DMS153 treated with DMSO at 0.1 percent for 48 hours (cell line): ENCODE measurements around the gene TET3.
"Not testable (repeated sequence)": the region's sequence is repeated elsewhere in the genome, so short reads cannot be mapped to it uniquely, and the experiment has no call there.

Experiments used
- DNase-seq: peaks from one replicate; lab custom pipeline; 2025; ENCODE audit not compliant: unreplicated experiment; lab: John Stamatoyannopoulos, UW

The TET3 gene

DNA sequence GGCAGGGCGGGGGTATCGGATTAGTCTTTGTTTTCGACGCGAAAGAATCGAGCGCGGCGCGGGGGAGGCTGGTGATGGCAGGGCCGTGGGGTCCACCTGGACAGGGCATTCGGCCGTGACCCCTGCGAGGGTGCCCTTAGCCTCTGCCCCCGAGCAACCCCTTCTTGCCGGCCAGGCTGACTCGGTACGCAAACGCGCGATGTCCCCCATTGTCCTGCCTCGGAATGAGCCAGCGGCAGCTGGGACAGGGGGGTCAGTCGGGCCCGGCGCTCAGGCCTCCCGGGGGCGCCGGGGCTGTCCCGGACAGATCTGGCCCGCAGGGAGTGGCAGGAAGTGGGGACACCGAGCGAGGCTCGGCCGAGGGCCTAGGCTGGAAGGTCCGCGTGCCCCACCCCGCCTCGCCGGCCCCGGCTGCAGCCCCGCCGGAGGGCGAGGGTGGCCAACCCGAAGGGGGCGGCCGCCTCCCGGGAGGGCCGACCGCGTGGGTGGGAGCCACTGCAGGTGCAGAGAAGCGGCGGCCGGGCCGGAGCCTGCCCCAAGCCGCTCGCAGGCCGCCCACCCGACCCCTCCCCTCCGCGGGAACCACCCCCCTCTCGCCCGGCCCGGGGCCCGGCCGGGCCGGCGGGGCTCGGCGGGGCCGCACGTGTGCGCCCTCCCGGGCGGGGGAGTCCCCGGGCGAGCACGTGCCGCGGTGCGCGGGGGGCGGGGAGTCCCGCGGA lies at the start of gene TET3:
TSS of gene TET3 (plus strand) at position 708 of the 719 bp plus-strand sequence. CDS start 1,494 bp downstream, outside the sequence.
- DNase-seq, result no peak

DNA sequence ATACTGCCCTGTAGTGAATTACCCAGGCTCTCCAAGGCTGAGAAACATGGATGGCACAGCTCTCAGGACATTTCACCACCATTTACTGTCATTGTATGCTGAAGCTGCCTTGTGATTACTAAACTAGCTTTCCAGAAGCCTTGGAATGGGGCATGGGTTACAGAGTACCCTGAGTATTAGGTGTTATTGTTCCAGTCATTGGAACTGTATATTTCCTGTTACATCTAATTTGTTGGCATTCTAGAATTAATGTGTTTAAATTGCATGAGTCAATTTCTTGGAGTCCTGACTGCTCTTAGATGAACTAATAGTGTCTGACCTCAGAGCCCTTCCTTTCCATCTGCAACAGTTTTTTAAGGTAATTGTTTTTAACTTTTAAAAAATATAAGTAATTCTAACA lies 49.1 kb upstream of the TET3 start:
- no peak for DNase-seq

DNA sequence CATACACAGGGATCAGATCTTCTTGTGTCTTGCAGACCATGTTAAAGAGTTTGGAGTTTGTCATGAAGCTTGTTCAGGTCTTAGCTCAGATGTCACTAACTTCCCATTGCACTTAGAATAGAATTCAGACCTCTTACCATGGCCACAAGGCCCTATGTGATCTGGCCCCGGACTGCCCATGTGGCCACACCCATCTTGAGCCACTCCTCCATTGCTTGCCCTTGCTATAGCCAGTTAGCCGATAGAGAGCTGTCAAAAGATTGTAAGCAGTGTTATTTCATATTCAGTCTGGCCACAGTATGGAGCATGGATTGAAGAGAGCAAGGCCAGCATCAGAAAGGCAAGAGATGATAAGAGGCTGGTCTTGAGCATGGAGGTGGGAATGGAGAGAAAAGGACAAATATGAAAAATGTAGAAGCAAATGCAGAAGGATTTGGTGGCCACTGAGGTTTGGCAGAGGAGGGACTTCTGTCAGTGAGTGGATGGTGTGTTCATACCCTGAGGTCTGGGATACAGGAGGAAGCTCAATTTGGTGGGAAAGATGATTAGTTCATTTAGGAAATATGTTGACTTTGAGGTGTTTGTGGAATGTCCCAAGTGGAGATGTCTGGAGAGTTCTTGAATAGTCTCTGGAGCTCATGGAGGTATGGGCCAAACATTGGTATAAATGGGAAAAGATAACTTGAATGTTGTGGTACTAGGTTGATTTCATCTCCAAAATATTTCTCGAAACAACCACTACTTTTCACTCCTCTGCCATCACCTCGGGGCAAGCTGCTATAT lies 47.4 kb upstream of the TET3 start:
- no peak for DNase-seq

DNA sequence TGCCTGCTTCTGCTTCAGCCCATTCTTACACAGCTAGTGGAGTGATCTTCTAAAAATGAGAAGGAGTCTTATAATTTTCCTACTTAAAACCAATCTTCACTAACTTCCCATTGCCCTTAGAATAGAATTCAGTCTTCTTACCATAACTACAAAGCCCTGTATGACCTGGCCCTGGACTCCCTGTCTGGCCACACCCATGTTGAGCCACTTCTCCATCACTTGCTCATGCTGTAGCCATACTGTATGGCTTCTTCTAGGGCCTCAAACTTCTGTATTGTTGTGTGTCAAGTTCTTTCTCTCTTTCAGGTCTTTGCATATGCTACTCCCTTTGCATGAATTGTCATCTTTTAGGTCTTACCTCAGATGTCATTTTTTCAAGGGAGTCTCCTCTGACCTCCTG lies 46.8 kb upstream of the TET3 start:
- DNase-seq, result no peak

DNA sequence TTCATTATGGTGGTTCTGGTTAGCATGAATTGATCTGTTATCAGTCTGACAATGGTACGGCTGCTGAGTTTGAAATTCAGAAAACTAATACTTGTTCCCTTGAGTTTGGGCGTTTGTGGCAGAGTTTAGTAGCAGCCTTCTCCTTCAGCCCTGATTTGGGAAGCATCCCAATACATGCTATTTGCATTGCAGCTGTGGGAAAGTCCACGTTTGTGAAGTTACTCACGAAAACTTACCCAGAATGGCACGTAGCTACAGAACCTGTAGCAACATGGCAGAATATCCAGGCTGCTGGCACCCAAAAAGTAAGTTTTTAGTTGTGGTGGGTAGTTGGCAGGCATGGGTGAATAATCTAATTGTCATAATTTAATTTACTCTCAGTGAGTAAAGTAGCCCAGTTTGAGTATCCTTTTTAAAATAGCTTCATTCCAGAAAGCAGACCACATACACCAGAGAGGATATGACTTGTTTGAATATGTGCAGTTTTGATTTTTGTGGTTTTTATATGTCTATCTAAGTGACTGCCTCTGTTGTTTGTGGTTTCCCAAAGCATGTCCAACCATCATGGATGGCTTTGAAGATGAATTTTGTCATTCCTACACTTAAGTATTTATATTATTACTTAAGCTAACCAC lies 45.9 kb upstream of the TET3 start:
- DNase-seq, result no peak

DNA sequence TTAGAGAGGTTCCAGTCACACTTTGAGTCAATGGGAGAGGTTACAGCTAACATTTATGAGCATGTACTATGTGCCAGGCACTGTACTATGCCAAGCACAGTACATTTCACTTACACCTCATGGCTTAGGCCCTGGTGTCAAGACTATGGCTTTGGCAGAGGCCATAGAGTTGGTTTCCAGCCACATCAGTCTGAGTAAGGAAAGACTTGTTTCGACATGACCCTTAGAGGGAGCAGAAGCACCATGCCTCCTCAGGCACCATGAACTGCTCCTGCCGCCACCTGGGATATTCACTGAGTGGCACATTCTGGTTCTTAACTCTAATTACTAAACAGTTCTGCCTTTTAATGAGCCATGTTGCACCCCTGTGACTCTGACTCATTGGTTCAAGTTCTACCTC lies 45.3 kb upstream of the TET3 start:
- no peak for DNase-seq

DNA sequence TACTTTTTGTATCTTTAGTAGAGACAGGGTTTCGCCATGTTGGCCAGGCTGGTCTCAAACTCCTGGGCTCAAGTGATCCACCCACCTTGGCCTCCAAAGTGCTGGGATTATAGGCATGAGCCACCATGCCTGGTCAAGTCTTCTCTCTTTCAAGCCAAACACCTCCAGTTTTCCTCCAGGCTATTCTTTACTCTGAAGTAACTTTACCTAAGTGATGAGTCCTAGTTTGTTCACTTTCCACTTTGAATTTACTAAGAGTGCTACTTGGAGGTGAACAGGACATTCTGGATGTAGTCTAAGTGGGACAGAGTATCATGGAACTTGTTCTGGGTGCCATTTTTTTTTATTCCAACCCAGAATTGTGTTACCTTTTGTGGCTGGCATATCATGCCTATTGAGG lies 44.6 kb upstream of the TET3 start:
- DNase-seq, result not testable (repeated sequence)

DNA sequence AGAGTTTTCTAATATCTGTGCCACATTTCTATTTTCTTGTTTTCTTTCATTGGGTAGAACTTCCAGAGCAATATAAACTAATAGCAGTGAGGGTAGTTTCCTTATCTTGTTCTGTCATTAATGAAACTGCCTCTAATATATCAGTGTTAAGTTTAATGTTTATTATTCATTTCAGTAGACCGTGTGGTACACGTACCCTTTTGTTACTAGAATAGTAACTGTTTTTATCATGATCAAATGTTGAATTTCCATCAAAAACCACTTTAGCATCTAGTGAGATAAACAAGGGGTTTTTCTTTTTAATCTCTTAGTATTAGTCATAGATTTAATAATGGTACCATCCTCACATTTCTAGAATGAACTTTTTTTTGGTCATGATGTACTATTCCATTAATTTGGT lies 42.0 kb upstream of the TET3 start:
- no peak for DNase-seq

DNA sequence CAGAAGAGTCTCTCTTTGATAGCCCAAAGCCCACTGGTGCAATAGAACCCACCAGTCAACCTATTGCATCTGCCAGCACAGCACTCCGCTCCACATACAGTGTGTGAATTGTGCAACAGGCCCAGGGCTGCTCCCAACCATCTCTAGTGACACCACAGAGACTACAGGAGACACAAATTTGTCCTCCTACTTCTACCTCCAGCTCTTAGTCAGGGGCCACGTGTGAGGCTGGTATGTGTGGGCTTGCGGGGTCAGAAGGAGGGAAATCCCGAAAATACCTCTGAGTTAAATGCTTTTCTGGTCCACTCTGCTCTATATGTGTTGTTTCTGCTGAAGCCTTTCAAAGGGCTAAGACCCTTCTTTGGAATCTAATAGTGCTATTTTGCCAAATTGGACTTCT lies 40.0 kb upstream of the TET3 start:
- no peak for DNase-seq

DNA sequence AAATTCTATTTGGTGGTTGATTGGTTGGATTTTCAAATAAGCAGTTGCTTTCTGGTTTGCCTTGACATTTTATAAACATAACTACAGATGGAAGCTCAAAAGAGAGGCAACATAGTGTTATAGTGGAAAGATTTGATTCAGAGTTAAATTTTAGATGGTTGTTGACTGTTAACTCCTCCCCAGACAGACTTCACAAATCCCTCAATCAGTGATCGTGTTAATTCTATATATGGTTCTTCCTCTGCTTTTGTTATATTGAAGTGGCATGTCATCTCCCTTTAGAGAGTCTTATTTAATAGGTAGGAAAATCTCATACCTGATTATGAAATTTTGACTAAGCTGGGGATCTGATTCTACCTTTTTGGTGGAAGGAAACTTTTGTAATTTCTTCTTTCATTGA lies 38.5 kb upstream of the TET3 start:
- DNase-seq, result no peak

DNA sequence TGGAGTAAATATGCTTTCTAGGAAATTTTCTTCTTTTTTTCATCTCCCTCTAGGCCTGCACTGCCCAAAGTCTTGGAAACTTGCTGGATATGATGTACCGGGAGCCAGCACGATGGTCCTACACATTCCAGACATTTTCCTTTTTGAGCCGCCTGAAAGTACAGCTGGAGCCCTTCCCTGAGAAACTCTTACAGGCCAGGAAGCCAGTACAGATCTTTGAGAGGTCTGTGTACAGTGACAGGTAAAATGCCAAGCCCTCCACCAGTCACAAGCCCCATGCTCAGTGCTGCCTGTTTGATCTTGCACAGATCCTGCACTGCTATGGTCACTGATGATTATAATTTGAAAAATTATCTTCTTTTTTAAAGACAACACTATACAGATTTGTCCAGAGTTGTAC lies 38.0 kb upstream of the TET3 start:
- DNase-seq, result no peak

DNA sequence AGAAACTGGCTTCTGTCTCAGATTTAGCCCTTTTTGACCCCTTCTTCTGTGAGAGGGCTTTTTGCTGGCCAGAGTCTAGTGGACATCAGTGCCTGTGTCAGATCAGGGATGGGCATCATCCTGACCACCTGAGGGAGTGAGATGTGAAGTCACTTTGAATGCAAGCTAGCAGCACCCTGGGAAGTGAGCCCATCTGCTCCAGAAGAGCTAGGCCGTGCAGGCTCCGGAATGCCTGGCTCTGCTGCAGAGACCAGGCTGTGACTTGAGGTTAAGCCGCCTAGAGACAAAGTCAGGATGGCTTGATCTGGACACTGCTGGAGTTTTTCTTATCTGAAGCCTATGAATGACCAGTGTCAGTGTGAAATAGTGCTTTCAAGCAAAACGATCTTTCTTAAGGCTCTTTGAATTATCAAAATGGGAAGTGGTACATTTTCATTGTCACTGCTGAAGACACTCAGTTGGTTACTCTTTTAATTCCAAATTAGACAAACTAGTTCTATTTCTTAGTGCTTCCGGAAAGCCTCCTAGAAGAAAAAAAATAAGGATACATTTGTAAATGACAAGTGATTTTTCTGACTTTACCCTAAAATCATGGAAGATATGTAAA lies 37.2 kb upstream of the TET3 start:
- DNase-seq, result no peak

DNA sequence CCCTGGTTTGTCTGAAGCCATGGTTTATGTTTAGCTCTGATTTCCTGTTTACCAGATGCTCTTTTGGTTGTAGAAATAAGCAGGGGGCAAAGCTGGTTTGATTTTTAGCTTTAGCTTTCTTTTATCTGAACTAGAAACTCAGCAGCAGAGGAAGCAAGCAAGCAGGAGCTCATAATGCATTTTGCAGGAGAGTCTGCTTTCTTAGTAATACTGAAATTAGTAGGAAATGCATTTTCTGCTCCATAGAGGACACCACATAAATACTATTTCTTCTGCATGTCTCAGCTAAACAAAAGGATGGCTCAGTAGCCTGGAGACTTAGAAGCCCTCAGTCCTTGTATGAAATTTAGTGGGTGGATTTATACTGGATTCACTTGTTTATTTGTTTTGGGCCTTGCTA lies 34.9 kb upstream of the TET3 start:
- DNase-seq, result no peak

DNA sequence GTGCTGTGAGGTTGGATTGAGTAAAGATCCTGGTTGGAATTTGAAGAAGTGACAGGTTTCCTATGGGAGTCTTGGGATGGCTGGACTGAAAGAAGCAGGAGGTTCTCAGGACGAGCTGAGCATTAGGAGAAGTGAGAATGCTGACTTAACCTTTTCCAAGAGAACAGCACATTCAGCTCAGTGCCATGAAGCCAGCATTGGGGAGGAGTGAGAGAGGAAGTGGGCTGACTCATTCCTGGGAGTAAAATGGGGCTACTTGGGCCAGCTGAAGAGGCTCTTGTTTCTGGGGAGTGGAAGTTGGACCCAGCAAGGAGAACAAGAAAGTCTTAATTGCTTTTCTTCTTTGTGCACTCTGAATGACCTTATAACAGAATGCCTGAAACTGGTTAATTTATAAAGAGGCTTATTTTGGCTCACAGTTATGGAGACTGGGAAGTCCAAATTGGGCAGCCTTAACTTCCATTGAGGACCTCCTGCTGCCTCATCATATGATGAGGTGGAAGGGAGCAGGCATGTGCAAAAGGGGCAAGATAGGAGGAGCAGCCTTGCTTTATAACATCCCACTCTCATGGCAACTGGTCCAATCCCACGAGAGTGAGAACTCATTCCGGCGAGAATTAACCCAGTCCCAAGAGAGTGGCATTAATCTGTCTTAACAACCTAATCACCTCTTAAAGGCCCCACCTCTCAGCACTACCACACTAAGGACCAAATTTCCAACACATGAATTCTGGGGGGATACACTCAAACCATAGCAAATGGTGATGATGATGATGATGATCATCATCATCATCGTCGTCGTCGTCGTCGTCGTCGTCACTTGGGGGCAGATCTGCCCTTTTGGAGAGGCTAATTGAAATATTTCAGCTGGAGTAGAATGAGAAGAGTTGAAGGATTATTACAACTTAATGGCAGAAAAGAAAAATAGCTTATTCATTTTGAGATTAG lies 31.9 kb upstream of the TET3 start:
- no peak for DNase-seq

DNA sequence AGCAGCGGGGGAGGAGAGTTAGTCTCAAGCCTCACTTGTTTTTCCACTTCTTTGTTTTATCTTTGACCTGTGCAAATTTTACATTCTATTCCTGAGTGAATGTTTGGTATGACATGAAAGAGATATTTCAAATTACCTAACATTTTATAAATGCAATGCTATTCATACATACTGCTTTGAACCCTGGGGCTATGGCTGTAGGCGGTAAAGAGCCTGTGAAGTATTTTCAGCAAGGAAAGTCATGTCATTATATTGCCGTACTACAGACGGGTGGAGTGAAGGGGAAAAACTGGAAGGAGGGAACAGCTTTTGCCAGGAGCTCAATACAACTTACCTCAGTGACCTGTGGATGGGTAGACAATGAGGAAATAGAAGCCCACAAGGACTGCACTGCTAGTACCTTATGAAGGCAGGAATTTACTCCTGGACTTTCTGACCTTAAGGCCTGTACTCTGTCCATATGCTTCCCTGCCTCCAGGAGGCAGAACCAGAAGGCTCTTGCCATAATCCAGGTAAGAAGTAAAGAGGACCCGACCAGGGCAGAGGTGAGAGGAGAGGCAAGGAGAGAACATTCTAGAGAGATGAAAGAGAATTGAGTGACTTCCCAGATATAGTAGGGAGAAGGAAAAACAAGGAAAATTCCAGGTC lies 28.4 kb upstream of the TET3 start:
- DNase-seq, result no peak

DNA sequence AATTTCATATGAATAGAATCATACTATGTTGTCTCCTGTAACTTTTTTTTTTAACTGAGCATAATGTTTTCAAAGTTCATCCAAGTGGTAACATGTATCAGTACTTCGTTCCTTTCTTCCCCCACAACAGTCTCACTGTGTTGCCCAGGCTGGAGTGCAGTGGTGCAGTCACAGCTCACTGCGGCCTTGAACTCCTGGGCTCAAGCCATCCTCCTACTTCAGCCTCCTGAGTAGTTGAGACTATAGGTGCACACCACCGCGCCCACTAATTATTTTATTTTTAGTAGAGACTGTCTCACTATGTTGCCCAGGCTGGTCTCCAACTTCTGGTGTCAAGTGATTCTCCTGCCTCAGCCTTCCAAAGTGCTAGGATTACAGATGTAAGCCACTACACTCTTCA lies 23.4 kb upstream of the TET3 start:
- DNase-seq, result no peak

DNA sequence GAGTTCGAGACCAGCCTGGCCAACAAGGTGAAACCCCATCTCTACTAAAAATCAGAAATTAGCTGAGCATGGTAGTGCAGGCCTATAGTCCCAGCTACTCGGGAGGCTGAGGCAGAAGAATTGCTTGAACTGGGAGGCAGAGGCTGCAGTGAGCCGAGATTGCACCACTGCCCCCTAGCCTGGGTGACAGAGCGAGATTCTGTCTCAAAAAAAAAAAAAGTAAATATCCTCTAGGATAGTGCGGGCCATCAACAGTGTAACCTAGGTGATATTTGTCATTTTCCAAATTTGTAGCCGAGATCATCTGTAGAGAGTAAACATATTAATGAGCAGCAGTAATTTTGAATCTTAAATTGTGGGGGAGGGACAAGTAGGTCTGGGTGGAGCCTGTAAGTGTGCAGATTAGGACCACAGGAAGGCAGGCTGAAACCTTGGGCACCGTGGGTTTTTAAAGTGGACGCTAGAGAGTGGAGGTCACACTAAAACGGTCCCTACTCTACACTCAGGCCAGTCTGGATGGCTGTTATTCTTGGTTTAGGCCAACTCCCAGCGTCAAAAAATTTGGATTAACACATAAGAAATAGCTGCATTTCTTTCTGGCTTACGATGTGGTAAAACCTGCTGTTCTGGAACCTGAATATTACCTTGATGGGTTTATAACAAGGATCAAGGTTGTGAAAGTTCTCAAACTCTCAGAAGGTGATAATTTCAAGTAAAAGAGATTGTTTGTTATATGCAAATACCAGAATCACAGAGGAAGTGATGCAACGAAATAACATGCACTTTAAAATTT lies 22.7 kb upstream of the TET3 start:
- no peak for DNase-seq

DNA sequence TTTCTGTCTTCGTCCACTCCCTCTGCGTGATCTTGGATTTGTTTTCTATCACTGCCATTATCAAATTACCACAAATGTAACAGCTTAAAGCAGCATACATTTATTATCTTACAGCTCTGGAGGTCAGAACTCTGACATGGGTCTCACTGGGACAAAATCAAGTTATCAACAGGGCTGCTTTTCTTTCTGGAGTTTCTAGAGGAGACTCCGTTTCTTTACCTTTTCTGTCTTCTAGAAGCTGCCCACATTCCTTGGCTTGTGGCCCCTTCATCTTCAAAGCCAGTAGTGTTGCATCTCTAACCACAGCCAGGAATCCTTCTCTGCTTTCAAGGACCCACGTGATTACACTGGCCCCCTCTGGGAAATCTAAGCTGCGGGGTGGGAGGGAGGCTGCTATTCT lies 21.9 kb upstream of the TET3 start:
- DNase-seq, result no peak

DNA sequence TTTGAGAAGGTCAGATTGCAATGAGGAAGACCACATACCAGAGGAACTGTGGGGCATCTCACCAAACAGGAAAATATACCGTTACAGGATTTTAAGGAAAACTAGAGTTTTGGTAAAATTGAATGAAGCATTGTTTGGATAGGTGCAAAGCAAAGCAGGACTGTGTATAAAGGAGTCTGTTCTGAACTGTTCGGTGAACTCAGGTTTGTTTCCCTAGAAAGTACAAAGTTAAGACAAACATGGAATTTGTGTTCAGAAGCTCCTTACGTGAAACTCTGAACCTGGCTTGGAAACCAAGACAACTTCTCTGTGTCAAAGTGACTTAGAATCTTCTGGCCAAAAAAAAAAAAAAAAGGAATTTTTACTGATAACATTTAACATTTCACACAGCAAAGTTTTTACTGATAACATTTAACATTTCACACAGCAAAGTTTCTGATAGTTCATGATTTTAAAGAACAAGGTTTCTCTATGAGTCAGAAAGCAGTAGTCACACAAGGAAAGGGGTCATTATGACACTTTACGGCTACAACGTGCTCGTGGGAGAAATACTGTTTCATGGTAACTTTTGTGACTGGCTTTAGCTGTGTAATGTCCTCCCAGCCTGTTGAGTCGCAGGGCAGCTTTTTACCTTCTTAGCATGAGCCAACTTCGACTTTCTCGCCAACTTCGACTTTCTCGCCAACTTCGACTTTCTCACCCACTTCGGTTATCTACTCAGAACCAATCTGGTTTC lies 21.2 kb upstream of the TET3 start:
- no peak for DNase-seq
